Neuronal stem cell (in vitro differentiated cells): ENCODE measurements around the gene SNX25.

ENCODE experiments used
- DNase-seq: peaks from one replicate; pipeline ENCODE4 v3.0.0-alpha.2; 2013; ENCODE audit warnings: low spot score
- H2AFZ ChIP-seq: one replicate; pipeline ENCODE4 v1.6.1; 2013; ENCODE audit warnings: mild to moderate bottlenecking, low read length, inconsistent platforms
- H2AK5ac ChIP-seq: 2 replicates; pipeline ENCODE4 v1.6.1; 2013; ENCODE audit warnings: low read depth, mild to moderate bottlenecking, inconsistent platforms, low read length, moderate library complexity, mixed read lengths
- H2BK120ac ChIP-seq: 2 replicates; pipeline ENCODE4 v1.6.1; 2013; ENCODE audit warnings: low read depth, mild to moderate bottlenecking, inconsistent platforms, low read length, moderate library complexity, mixed read lengths
- H2BK12ac ChIP-seq: one replicate; pipeline ENCODE4 v1.6.1; 2013; ENCODE audit warnings: low read length, inconsistent platforms
- H2BK15ac ChIP-seq: 2 replicates; pipeline ENCODE4 v1.6.1; 2013; ENCODE audit warnings: mild to moderate bottlenecking, low read length, inconsistent platforms, mixed read lengths
- H2BK5ac ChIP-seq: one replicate; pipeline ENCODE4 v1.6.1; 2013; ENCODE audit warnings: inconsistent platforms, mild to moderate bottlenecking, low read length, moderate library complexity
- H3K14ac ChIP-seq: one replicate; pipeline ENCODE4 v1.6.1; 2013; ENCODE audit warnings: low read length, inconsistent platforms
- H3K18ac ChIP-seq: 2 replicates; pipeline ENCODE4 v1.6.1; 2013; ENCODE audit warnings: low read length, inconsistent platforms
- H3K23ac ChIP-seq: 2 replicates; pipeline ENCODE4 v1.6.1; 2013; ENCODE audit warnings: low read depth, mild to moderate bottlenecking, mixed read lengths, low read length, inconsistent platforms; ENCODE audit not compliant: poor library complexity
- H3K27ac ChIP-seq: replicated peaks from 3 replicates; pipeline ENCODE4 v1.5.1; 2013; ENCODE audit warnings: low read length, inconsistent platforms
- H3K27me3 ChIP-seq, 3 experiments: 2 replicates each; pipeline ENCODE4 v1.6.1; 2013; ENCODE audit warnings: low read length in 3 of 3, mild to moderate bottlenecking in 2 of 3, inconsistent platforms in 1 of 3, low read depth in 1 of 3, mixed read lengths in 1 of 3, moderate library complexity in 1 of 3; ENCODE audit not compliant: control insufficient read depth in 3 of 3, insufficient read depth in 3 of 3
- H3K36me3 ChIP-seq, 2 donors: replicated peaks in 1 of 2; 2 replicates each; pipeline ENCODE4 v1.6.1; 2013; ENCODE audit warnings: low read length in 2 of 2; ENCODE audit not compliant: control insufficient read depth in 2 of 2, insufficient read depth in 2 of 2
- H3K4ac ChIP-seq: 2 replicates; pipeline ENCODE4 v1.6.1; 2013; ENCODE audit warnings: inconsistent platforms, mild to moderate bottlenecking, low read length, moderate library complexity
- H3K4me1 ChIP-seq, 2 donors: 1 replicate in 1 of 2; 2 replicates in 1 of 2; pipeline ENCODE4 v1.6.1; 2013; ENCODE audit warnings: low read length in 2 of 2, low read depth in 1 of 2; ENCODE audit not compliant: control insufficient read depth in 2 of 2, insufficient read depth in 1 of 2
- H3K4me2 ChIP-seq: one replicate; pipeline ENCODE4 v1.6.1; 2013; ENCODE audit warnings: mild to moderate bottlenecking, low read length, inconsistent platforms; ENCODE audit not compliant: insufficient read depth, poor library complexity, severe bottlenecking
- H3K4me3 ChIP-seq, 2 donors: 2 replicates each; pipeline ENCODE4 v1.5.1; 2013; ENCODE audit warnings: low read length in 2 of 2, mild to moderate bottlenecking in 2 of 2, inconsistent platforms in 1 of 2, moderate library complexity in 1 of 2
- H3K79me1 ChIP-seq: one replicate; pipeline ENCODE4 v1.6.1; 2013; ENCODE audit warnings: low read depth, mild to moderate bottlenecking, inconsistent platforms, low read length, moderate library complexity
- H3K9ac ChIP-seq: one replicate; pipeline ENCODE4 v1.6.1; 2013; ENCODE audit warnings: mild to moderate bottlenecking, low read depth, low read length, inconsistent platforms; ENCODE audit not compliant: poor library complexity
- H3K9me3 ChIP-seq, 2 donors: replicated peaks in 1 of 2; 2 replicates each; pipeline versions ENCODE3 to v1.6.1; 2013; ENCODE audit warnings: low read length in 2 of 2, mild to moderate bottlenecking in 2 of 2, inconsistent platforms in 1 of 2, low read depth in 1 of 2, mixed read lengths in 1 of 2, moderate library complexity in 1 of 2; ENCODE audit not compliant: control insufficient read depth in 2 of 2, insufficient read depth in 1 of 2
- H4K8ac ChIP-seq: one replicate; pipeline ENCODE4 v1.6.1; 2013; ENCODE audit warnings: low read depth, mild to moderate bottlenecking, inconsistent platforms, low read length, moderate library complexity
- H4K91ac ChIP-seq: one replicate; pipeline ENCODE4 v1.6.1; 2013; ENCODE audit warnings: low read length, low read depth, mild to moderate bottlenecking, inconsistent platforms; ENCODE audit not compliant: poor library complexity
- WGBS, 2 donors: extraction: QIAGEN DNeasy Blood & Tissue Kit; methylation state at CpG; one replicate each; pipeline ENCODE4 v1.1.7; 2013; ENCODE audit warnings: missing lambda C conversion rate in 2 of 2, mixed read lengths in 1 of 2; ENCODE audit not compliant: insufficient read length in 2 of 2, insufficient replicate concordance in 1 of 2; ENCODE audit errors: extremely low coverage in 2 of 2; 5-methylcytosine and 5-hydroxymethylcytosine counted together

Gene SNX25

DNA sequence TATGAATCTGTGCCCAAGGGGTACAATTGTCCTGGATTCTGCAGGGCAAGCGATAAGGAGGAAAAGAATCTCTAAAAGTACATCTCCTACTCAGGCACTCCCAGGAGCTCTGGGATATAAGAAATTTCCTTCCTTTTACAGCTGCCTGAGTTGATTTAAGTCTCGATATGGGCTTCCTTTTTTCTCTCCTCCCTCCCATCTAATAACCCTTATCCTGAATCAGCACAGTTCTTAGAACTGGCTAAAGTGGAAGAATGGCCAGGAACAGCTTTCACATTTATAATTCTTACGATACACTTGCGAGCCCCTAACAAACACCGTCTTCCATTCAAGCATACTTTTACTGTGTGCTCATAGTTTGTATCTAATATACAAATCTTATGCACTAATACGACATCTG, 165.2 kb downstream of the SNX25 start:
- Histone ChIP-seq H3K27me3 (no peaks in the 10 kb centered on the region), H3K18ac (no peak overlapping the region), H2BK5ac (no peak overlapping the region), H3K36me3 (peaks cover 5 to 9% of the 10 kb centered on the region in 2 donors), H3K9me3 (peaks cover 0 to 2% of the 10 kb centered on the region in 2 donors), H2AFZ (no peak overlapping the region), H4K8ac (no peak overlapping the region), H2BK12ac (no peak overlapping the region), H3K4me2 (no peak overlapping the region), H2BK15ac (no peak overlapping the region), H3K4me3 (no peak overlapping the region), H2BK120ac (no peak overlapping the region), H3K4me1 (peaks cover 1 to 5% of the 10 kb centered on the region in 2 donors), H3K9ac (no peak overlapping the region), H3K23ac (no peak overlapping the region), H2AK5ac (no peak overlapping the region), H4K91ac (no peak overlapping the region), H3K79me1 (no peaks in the 10 kb centered on the region), H3K14ac (no peak overlapping the region), H3K27ac (no peak overlapping the region), H3K4ac (no peak overlapping the region)
- no peak for DNase-seq
- no CpG with 5 or more reads among the region's 6 CpGs for WGBS, 2 donors

- no peak overlapping the region for H3K18ac ChIP-seq
- no peak overlapping the region for H2BK5ac ChIP-seq
- H3K4ac ChIP-seq, result no peak overlapping the region
- no peak overlapping the region for H2BK120ac ChIP-seq
- H3K9ac ChIP-seq, result no peak overlapping the region
- H2AFZ ChIP-seq, result no peak overlapping the region
- WGBS, 2 donors, result no CpG with 5 or more reads among the region's 6 CpGs
- no peak for DNase-seq
- peaks cover 0 to 1% of the 10 kb centered on the region in 2 donors for H3K4me1 ChIP-seq
- no peak overlapping the region for H4K8ac ChIP-seq
- peak overlapping the region in 1 of 2 donors; percentile 10 for H3K4me3 ChIP-seq
- no peak overlapping the region for H3K14ac ChIP-seq
- no peaks in the 10 kb centered on the region for H3K79me1 ChIP-seq
- H3K4me2 ChIP-seq, result no peak overlapping the region
- no peak overlapping the region for H3K27ac ChIP-seq
- H2BK12ac ChIP-seq, result no peak overlapping the region
- no peak overlapping the region for H2BK15ac ChIP-seq
- no peaks in the 10 kb centered on the region for H3K27me3 ChIP-seq
- H3K23ac ChIP-seq, result no peak overlapping the region
- peaks cover 0 to 6% of the 10 kb centered on the region in 2 donors for H3K36me3 ChIP-seq
- H4K91ac ChIP-seq, result no peak overlapping the region
- peaks cover 4 to 5% of the 10 kb centered on the region in 2 donors for H3K9me3 ChIP-seq
- H2AK5ac ChIP-seq, result no peak overlapping the region
Measured at GRCh38 chr4:185378264-185378663, 168.9 kb downstream of the SNX25 start.

DNA sequence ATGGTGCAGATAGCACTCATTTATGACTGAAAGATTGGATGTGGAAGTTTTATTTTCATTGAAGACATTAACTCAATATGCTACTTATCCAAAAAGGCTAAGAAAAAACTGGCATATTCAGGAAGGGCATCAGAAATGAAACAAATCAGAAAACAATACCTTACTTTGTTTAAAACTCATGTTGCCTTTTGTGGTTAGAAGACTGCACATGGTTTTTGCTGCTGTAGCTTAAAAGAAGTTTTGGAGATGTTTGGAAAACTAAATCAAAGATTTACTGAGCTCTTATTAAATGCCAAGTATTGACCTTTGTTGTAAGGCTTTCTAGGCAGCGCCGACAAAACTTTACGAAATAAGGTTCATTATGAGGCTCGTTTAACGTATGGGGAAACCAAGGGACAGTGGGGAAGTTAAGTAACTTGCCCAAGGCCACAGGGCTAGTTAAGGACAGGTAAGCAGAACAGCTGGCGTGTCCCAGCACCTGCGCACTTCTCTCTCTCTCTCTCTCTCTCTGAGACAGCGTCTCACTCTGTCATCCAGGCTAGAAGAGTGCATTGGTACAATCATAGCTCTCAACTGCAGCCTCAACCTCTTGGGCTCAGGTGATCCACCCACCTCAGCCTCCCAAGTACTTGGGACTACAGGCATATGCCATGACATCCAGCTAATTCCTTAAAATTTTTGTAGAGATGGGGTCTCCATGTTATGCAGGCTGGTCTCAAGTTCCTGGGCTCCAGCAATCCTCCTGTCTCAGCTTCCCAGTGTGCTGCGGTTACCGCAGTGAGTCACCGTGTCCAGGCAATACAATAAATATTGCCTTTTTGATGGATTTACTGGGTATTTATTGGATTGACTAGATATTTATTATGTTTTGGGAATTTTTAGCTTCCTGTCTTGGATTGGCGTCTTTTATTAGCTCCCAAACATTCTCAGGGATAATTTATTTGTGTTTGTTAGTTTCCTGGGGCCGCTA, 170.2 kb downstream of the SNX25 start:
- Histone ChIP-seq H2AFZ (no peak overlapping the region), H2BK120ac (no peak overlapping the region), H2AK5ac (no peak overlapping the region), H3K27me3 (peaks cover 0 to 2% (median 0%) of the 10 kb centered on the region in 3 experiments), H3K4me1 (no peaks in the 10 kb centered on the region), H3K9ac (no peak overlapping the region), H3K23ac (no peak overlapping the region), H3K27ac (no peak overlapping the region), H3K18ac (no peak overlapping the region), H3K14ac (no peak overlapping the region), H2BK12ac (no peak overlapping the region), H3K4me3 (no peak overlapping the region), H2BK5ac (no peak overlapping the region), H3K36me3 (peaks cover 0 to 8% of the 10 kb centered on the region in 2 donors), H3K4ac (no peak overlapping the region), H3K9me3 (peaks cover 10% of the 10 kb centered on the region in 2 donors), H4K8ac (no peak overlapping the region), H3K4me2 (no peak overlapping the region), H2BK15ac (no peak overlapping the region), H4K91ac (no peak overlapping the region), H3K79me1 (no peaks in the 10 kb centered on the region)
- no CpG with 5 or more reads among the region's 13 CpGs for WGBS, 2 donors
- DNase-seq, result no peak

GRCh38 chr4:185380320-185380719, 170.9 kb downstream of the SNX25 start:
- peaks cover 10% of the 10 kb centered on the region in 2 donors for H3K9me3 ChIP-seq
- peaks cover 0 to 8% of the 10 kb centered on the region in 2 donors for H3K36me3 ChIP-seq
- H4K91ac ChIP-seq, result no peak overlapping the region

More at GRCh38 chr4:185380320-185380719, 170.9 kb downstream of the SNX25 start:
- H3K4me2 ChIP-seq, result no peak overlapping the region
- no peak overlapping the region for H2BK15ac ChIP-seq
- H3K4ac ChIP-seq, result no peak overlapping the region
- H3K14ac ChIP-seq, result no peak overlapping the region
- WGBS, 2 donors, result no CpG with 5 or more reads among the region's 1 CpG
- H3K18ac ChIP-seq, result no peak overlapping the region
- peaks cover 0 to 2% (median 0%) of the 10 kb centered on the region in 3 experiments for H3K27me3 ChIP-seq
- H3K4me1 ChIP-seq, result no peaks in the 10 kb centered on the region
- no peaks in the 10 kb centered on the region for H3K79me1 ChIP-seq
- no peak overlapping the region for H2AFZ ChIP-seq
- H3K27ac ChIP-seq, result no peak overlapping the region
- H3K4me3 ChIP-seq, result no peak overlapping the region
- H2BK120ac ChIP-seq, result no peak overlapping the region
- no peak overlapping the region for H3K23ac ChIP-seq
- DNase-seq, result no peak
- no peak overlapping the region for H2BK12ac ChIP-seq
- H4K8ac ChIP-seq, result no peak overlapping the region
- no peak overlapping the region for H2AK5ac ChIP-seq
- H3K9ac ChIP-seq, result no peak overlapping the region
- H2BK5ac ChIP-seq, result no peak overlapping the region
